ENCODE results near the gene MAPK14.

The MAPK14 gene

GRCh38 chr6:36098920-36099647, 71.5 kb downstream of the MAPK14 start:
- no peak for TF ChIP-seq CTCF (conservative IDR thresholded peaks at IDR 0.05; ENCODE audit: low read depth)
- ChIA-PET POLR2A (ENCODE audit: low non-redundant PET) (no interaction called here), CTCF (interaction anchor here (0.9 kb wide), 1 partner anchor 12 kb away, joined by 3 read pairs; no protein-coding TSS in a partner anchor)
- DNase-seq (ENCODE audit: low spot score): no peak
- H3K27ac ChIP-seq: no peak overlapping the region

- ChIA-PET CTCF (no interaction called here), POLR2A (ENCODE audit: low non-redundant PET) (no interaction called here)
- no peak for TF ChIP-seq CTCF (conservative IDR thresholded peaks at IDR 0.05; ENCODE audit: low read depth)
- no peak overlapping the region for H3K27ac ChIP-seq
- no peak for DNase-seq (ENCODE audit: low spot score)
Observed at GRCh38 chr6:36099869-36100483, 72.4 kb downstream of the MAPK14 start.

GRCh38 chr6:36101691-36102090, 74.1 kb downstream of the MAPK14 start:
- POLR2A ChIA-PET (ENCODE audit: low non-redundant PET): no interaction called here
- no peak for TF ChIP-seq CTCF (conservative IDR thresholded peaks at IDR 0.05; ENCODE audit: low read depth)
- H3K27ac ChIP-seq: no peak overlapping the region
- no peak for DNase-seq (ENCODE audit: low spot score)
- CTCF ChIA-PET: interaction anchor here (0.6 kb wide), 1 partner anchor 14 kb away, joined by 6 read pairs; no protein-coding TSS in a partner anchor

- no peak for TF ChIP-seq CTCF (conservative IDR thresholded peaks at IDR 0.05; ENCODE audit: low read depth)
- ChIA-PET CTCF (interaction anchor here (0.7 kb wide), 1 partner anchor 238 kb away, joined by 3 read pairs; no protein-coding TSS in a partner anchor), POLR2A (ENCODE audit: low non-redundant PET) (no interaction called here)
Observed at GRCh38 chr6:36102853-36103252, 75.2 kb downstream of the MAPK14 start.

GRCh38 chr6:36104836-36105235, 77.2 kb downstream of the MAPK14 start:
- no peak for DNase-seq (ENCODE audit: low spot score)
- CTCF ChIA-PET: interaction anchor here (0.7 to 0.9 kb wide), 2 partner anchors 12 to 283 kb away, joined by 3 to 10 read pairs; no protein-coding TSS in a partner anchor
- POLR2A ChIA-PET (ENCODE audit: low non-redundant PET): no interaction called here
- no peak for TF ChIP-seq CTCF (conservative IDR thresholded peaks at IDR 0.05; ENCODE audit: low read depth)
- no peak overlapping the region for H3K27ac ChIP-seq

More at GRCh38 chr6:36102853-36103252, 75.2 kb downstream of the MAPK14 start:
- no peak overlapping the region for H3K27ac ChIP-seq
- no peak for DNase-seq (ENCODE audit: low spot score)

- POLR2A ChIA-PET (ENCODE audit: low non-redundant PET): no interaction called here
- TF ChIP-seq CTCF (conservative IDR thresholded peaks at IDR 0.05; ENCODE audit: low read depth): no peak
- no peak for DNase-seq (ENCODE audit: low spot score)
- no peak overlapping the region for H3K27ac ChIP-seq
- CTCF ChIA-PET: no interaction called here
Observed at GRCh38 chr6:36109092-36109491, 81.5 kb downstream of the MAPK14 start.
